ENCODE measurements around the gene WDR86. TPM values are rescaled to one million over a fixed set of nuclear protein-coding genes. Genes with fewer than 3 reads are reported as not detected.

Gene WDR86
- polyA plus RNA-seq, 12 donors = 2.3 to 25.2 (median 4.6) TPM; not detected in 1

- peak; percentile 11 for DNase-seq
These were observed 57.9 kb downstream of the WDR86 start for GRCh38 chr7:151351967-151352366.

- no peak for DNase-seq
These were observed 58.8 kb downstream of the WDR86 start for GRCh38 chr7:151351027-151351426.

- no peak for DNase-seq
These were observed 60.4 kb downstream of the WDR86 start for GRCh38 chr7:151349507-151349853.

- DNase-seq = no peak
These were observed 60.9 kb downstream of the WDR86 start for GRCh38 chr7:151348970-151349369.

GRCh38 chr7:151347200-151347599 is 62.6 kb downstream of the WDR86 start:
- no peak for DNase-seq

- no peak for DNase-seq
These were observed 63.4 kb downstream of the WDR86 start for GRCh38 chr7:151346470-151346769.

- DNase-seq = no peak
These were observed 64.0 kb downstream of the WDR86 start for GRCh38 chr7:151345576-151346469.

- DNase-seq = no peak
These were observed 66.3 kb downstream of the WDR86 start for GRCh38 chr7:151343516-151343915.

GRCh38 chr7:151342811-151343210 is 67.0 kb downstream of the WDR86 start:
- DNase-seq = no peak

GRCh38 chr7:151342102-151342646 is 67.7 kb downstream of the WDR86 start:
- peak; percentile 11 for DNase-seq

GRCh38 chr7:151341357-151342101 is 68.3 kb downstream of the WDR86 start, which contains the start of gene NUB1:
NUB1 (plus strand) TSS chr7:151341812; CDS start chr7:151345350, 3,538 bp downstream.
- peak; percentile 86 for DNase-seq

GRCh38 chr7:151340794-151341356 is 69.0 kb downstream of the WDR86 start:
- no peak for DNase-seq

- DNase-seq = peak; percentile 4
These were observed 70.0 kb downstream of the WDR86 start for GRCh38 chr7:151339651-151340382.

GRCh38 chr7:151338809-151339208 is 71.0 kb downstream of the WDR86 start:
- DNase-seq = no peak

- no peak for DNase-seq
These were observed 72.5 kb downstream of the WDR86 start for GRCh38 chr7:151337346-151337745.

- no peak for DNase-seq
These were observed 73.7 kb downstream of the WDR86 start for GRCh38 chr7:151336027-151336708.

GRCh38 chr7:151334628-151335027 is 75.2 kb downstream of the WDR86 start:
- DNase-seq = no peak
